Keratinocyte (primary cell): ENCODE results near the gene CX3CR1.

Experiments used
- EZH2 ChIP-seq: IDR thresholded peaks from one replicate; pipeline ENCODE4 v1.6.1; 2012; ENCODE audit warnings: inconsistent platforms, mild to moderate bottlenecking, low read length, moderate library complexity
- TF ChIP-seq, protein P1 (sequence below), 3 experiments: IDR thresholded peaks in 1 of 3; conservative IDR thresholded peaks in 1 of 3; optimal IDR thresholded peaks in 1 of 3; 2 replicates in 2 of 3; 3 replicates in 1 of 3; pipeline versions ENCODE3 to v1.5.1; 2011; ENCODE audit warnings: low read length in 3 of 3, mild to moderate bottlenecking in 3 of 3, moderate library complexity in 2 of 3, control low read depth in 1 of 3, inconsistent platforms in 1 of 3; ENCODE audit not compliant: insufficient read depth in 2 of 3; ENCODE audit errors: extremely low read depth in 1 of 3

GRCh38 chr3:39241561-39241960 lies 38.3 kb downstream of the CX3CR1 start:
- TF ChIP-seq, protein P1, sequence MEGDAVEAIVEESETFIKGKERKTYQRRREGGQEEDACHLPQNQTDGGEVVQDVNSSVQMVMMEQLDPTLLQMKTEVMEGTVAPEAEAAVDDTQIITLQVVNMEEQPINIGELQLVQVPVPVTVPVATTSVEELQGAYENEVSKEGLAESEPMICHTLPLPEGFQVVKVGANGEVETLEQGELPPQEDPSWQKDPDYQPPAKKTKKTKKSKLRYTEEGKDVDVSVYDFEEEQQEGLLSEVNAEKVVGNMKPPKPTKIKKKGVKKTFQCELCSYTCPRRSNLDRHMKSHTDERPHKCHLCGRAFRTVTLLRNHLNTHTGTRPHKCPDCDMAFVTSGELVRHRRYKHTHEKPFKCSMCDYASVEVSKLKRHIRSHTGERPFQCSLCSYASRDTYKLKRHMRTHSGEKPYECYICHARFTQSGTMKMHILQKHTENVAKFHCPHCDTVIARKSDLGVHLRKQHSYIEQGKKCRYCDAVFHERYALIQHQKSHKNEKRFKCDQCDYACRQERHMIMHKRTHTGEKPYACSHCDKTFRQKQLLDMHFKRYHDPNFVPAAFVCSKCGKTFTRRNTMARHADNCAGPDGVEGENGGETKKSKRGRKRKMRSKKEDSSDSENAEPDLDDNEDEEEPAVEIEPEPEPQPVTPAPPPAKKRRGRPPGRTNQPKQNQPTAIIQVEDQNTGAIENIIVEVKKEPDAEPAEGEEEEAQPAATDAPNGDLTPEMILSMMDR (optimal IDR thresholded peaks at IDR 0.05 in 1 of 3, IDR thresholded peaks at IDR 0.05 in 1 of 3, conservative IDR thresholded peaks at IDR 0.05 in 1 of 3; ENCODE audit: extremely low read depth in 1 of 3, insufficient read depth in 2 of 3, low read length in 3 of 3) = no peak
- no peak for TF ChIP-seq EZH2
